Parathyroid adenoma (tissue), 2 donors: ENCODE results near the gene ABHD15.

Experiments used
- H2AFZ ChIP-seq: fragments of 300-600 bp; sonication (generic); one replicate; pipeline ENCODE4 v1.7.0; 2017; ENCODE audit warnings: antibody characterized with exemption, mild to moderate bottlenecking
- H3K27ac ChIP-seq: fragments of 300-600 bp; sonication (generic); one replicate; pipeline ENCODE4 v1.7.0; 2017
- H3K27me3 ChIP-seq: fragments of 300-600 bp; sonication (generic); one replicate; pipeline ENCODE4 v1.7.0; 2017; ENCODE audit warnings: low read length; ENCODE audit not compliant: control insufficient read depth, insufficient read depth
- H3K36me3 ChIP-seq: fragments of 300-600 bp; sonication (generic); one replicate; pipeline ENCODE4 v1.7.0; 2017; ENCODE audit warnings: low read length; ENCODE audit not compliant: control insufficient read depth, insufficient read depth
- H3K4me1 ChIP-seq: fragments of 300-600 bp; sonication (generic); one replicate; pipeline ENCODE4 v1.7.0; 2017; ENCODE audit warnings: control low read depth
- H3K4me2 ChIP-seq: fragments of 300-600 bp; sonication (generic); one replicate; pipeline ENCODE4 v1.7.0; 2017; ENCODE audit warnings: low read length
- H3K4me3 ChIP-seq: fragments of 300-600 bp; sonication (generic); one replicate; pipeline ENCODE4 v1.7.0; 2017; ENCODE audit warnings: low read depth, low read length
- H3K79me2 ChIP-seq: fragments of 300-600 bp; sonication (generic); one replicate; pipeline ENCODE4 v1.7.0; 2017; ENCODE audit warnings: control low read depth
- H3K9ac ChIP-seq: fragments of 300-600 bp; sonication (generic); one replicate; pipeline ENCODE4 v1.7.0; 2017; ENCODE audit warnings: mild to moderate bottlenecking
- H3K9me3 ChIP-seq: fragments of 300-600 bp; sonication (generic); one replicate; pipeline ENCODE4 v1.7.0; 2017; ENCODE audit warnings: low read length; ENCODE audit not compliant: control insufficient read depth
- CTCF ChIP-seq: fragments of 300-600 bp; sonication (generic); IDR thresholded peaks from one replicate; pipeline ENCODE4 v1.7.0; 2017; ENCODE audit warnings: antibody characterized with exemption, mild to moderate bottlenecking
- donor health status: primary hyperparathyroidism.

The ABHD15 gene

GRCh38 chr17:29568331-29569244 lies 1.8 kb upstream of the ABHD15 start, which contains the start of gene TP53I13:
TP53I13 (plus strand) TSS chr17:29568701; CDS start chr17:29568759, 58 bp downstream.
- TF ChIP-seq CTCF, result no peak
- Histone ChIP-seq H3K27ac (peak within 1 kb of the TSS; percentile 79), H3K9me3 (no peaks in the 10 kb centered on the region), H3K4me3 (peak within 1 kb of the TSS; percentile 63), H3K79me2 (no peaks in the 10 kb centered on the region), H3K4me2 (peak within 1 kb of the TSS; percentile 86), H3K9ac (peak within 1 kb of the TSS; percentile 53), H3K27me3 (no peaks in the 10 kb centered on the region), H2AFZ (peak within 1 kb of the TSS; percentile 97), H3K36me3 (no peaks in the 10 kb centered on the region), H3K4me1 (peaks cover 8% of the 10 kb centered on the region)

- Histone ChIP-seq H3K36me3 (no peaks in the 10 kb centered on the region), H3K4me3 (peak overlapping the region; percentile 63), H2AFZ (peak overlapping the region; percentile 94), H3K27me3 (no peaks in the 10 kb centered on the region), H3K4me1 (peaks cover 8% of the 10 kb centered on the region), H3K79me2 (no peaks in the 10 kb centered on the region), H3K4me2 (peak overlapping the region; percentile 86), H3K27ac (peak overlapping the region; percentile 79), H3K9me3 (no peaks in the 10 kb centered on the region), H3K9ac (peak overlapping the region; percentile 46)
- peak; percentile 36 for TF ChIP-seq CTCF
Measured at GRCh38 chr17:29567554-29568330, 905 bp upstream of the ABHD15 start.

GRCh38 chr17:29567304-29567553 lies 392 bp upstream of the ABHD15 start:
- H3K9ac ChIP-seq, result no peak overlapping the region
- H3K79me2 ChIP-seq, result no peaks in the 10 kb centered on the region
- H3K27me3 ChIP-seq, result no peaks in the 10 kb centered on the region
- H3K4me2 ChIP-seq, result peak overlapping the region; percentile 86
- H3K27ac ChIP-seq, result no peak overlapping the region
- peak overlapping the region; percentile 94 for H2AFZ ChIP-seq
- no peaks in the 10 kb centered on the region for H3K36me3 ChIP-seq
- H3K9me3 ChIP-seq, result no peaks in the 10 kb centered on the region
- peak overlapping the region; percentile 63 for H3K4me3 ChIP-seq
- TF ChIP-seq CTCF, result no peak
- H3K4me1 ChIP-seq, result peaks cover 8% of the 10 kb centered on the region

GRCh38 chr17:29565643-29566472 lies 979 bp downstream of the ABHD15 start:
- H3K4me1 ChIP-seq, result peaks cover 8% of the 10 kb centered on the region
- H3K9me3 ChIP-seq, result no peaks in the 10 kb centered on the region
- H3K9ac ChIP-seq, result no peak overlapping the region
- peak overlapping the region; percentile 76 for H3K4me2 ChIP-seq
- peak overlapping the region; percentile 19 for H3K4me3 ChIP-seq
- no peak for TF ChIP-seq CTCF
- no peaks in the 10 kb centered on the region for H3K36me3 ChIP-seq
- no peaks in the 10 kb centered on the region for H3K79me2 ChIP-seq
- peak overlapping the region; percentile 71 for H2AFZ ChIP-seq
- no peak overlapping the region for H3K27ac ChIP-seq
- no peaks in the 10 kb centered on the region for H3K27me3 ChIP-seq
